ENCODE data around the gene CNTD1.
A peak's percentile ranks its signal among the peaks of the same experiment; 100 is the strongest.
"Not testable (repeated sequence)": the region's sequence is repeated elsewhere in the genome, so short reads cannot be mapped to it uniquely, and the experiment has no call there.

CNTD1 gene

GRCh38 chr17:42798383-42799380, at the start of gene CNTD1, which contains the start of gene COA3:
Gene CNTD1, plus strand, starts transcription at chr17:42798861. Its CDS starts 207 bp downstream, at chr17:42799068.
Gene COA3, minus strand, starts transcription at chr17:42798704. Its CDS starts 23 bp downstream, at chr17:42798681.
- DNase-seq: peak; percentile 65

GRCh38 chr17:42748908-42749798, 49.5 kb upstream of the CNTD1 start:
- no peak for DNase-seq

GRCh38 chr17:42750739-42751344, 47.8 kb upstream of the CNTD1 start:
- DNase-seq: no peak

GRCh38 chr17:42751628-42752027, 47.0 kb upstream of the CNTD1 start:
- DNase-seq: no peak

GRCh38 chr17:42754782-42755181, 43.9 kb upstream of the CNTD1 start:
- no peak for DNase-seq

GRCh38 chr17:42759982-42760651, 38.5 kb upstream of the CNTD1 start:
- DNase-seq: no peak

GRCh38 chr17:42760652-42761581, 37.7 kb upstream of the CNTD1 start, which contains the start of gene RAMP2:
Gene RAMP2, plus strand, starts transcription at chr17:42761227. Its CDS starts 35 bp downstream, at chr17:42761262.
- DNase-seq: no peak

- DNase-seq: no peak
Observed at GRCh38 chr17:42761638-42762037, 37.0 kb upstream of the CNTD1 start.

- DNase-seq: no peak
Observed at GRCh38 chr17:42766124-42766523, 32.5 kb upstream of the CNTD1 start.

- no peak for DNase-seq
Observed at GRCh38 chr17:42767512-42767911, 31.1 kb upstream of the CNTD1 start.

GRCh38 chr17:42768006-42768405, 30.7 kb upstream of the CNTD1 start:
- not testable (repeated sequence) for DNase-seq

GRCh38 chr17:42769964-42770363, 28.7 kb upstream of the CNTD1 start:
- DNase-seq: not testable (repeated sequence)

- DNase-seq: no peak
Observed at GRCh38 chr17:42772945-42773289, 25.7 kb upstream of the CNTD1 start.

- DNase-seq: peak; percentile 72
Observed at GRCh38 chr17:42773290-42774035, 25.2 kb upstream of the CNTD1 start, which contains the start of gene VPS25. Gene VPS25, plus strand, starts transcription at chr17:42773449. Its CDS starts 27 bp downstream, at chr17:42773476.

- no peak for DNase-seq
Observed at GRCh38 chr17:42774066-42774745, 24.5 kb upstream of the CNTD1 start.

GRCh38 chr17:42775534-42776098, 23.0 kb upstream of the CNTD1 start:
- no peak for DNase-seq

- DNase-seq: no peak
Observed at GRCh38 chr17:42778570-42778969, 20.1 kb upstream of the CNTD1 start.

GRCh38 chr17:42779304-42779935, 19.2 kb upstream of the CNTD1 start:
- no peak for DNase-seq
